SW 1271 (cell line): ENCODE data around the gene DST.
A peak's percentile ranks its signal among the peaks of the same experiment; 100 is the strongest.
"Not testable (repeated sequence)": the region's sequence is repeated elsewhere in the genome, so short reads cannot be mapped to it uniquely, and the experiment has no call there.

ENCODE experiments used
- DNase-seq, 2 experiments: peaks; one replicate each; lab custom pipeline; 2025; lab: John Stamatoyannopoulos, UW

The DST gene

DNA sequence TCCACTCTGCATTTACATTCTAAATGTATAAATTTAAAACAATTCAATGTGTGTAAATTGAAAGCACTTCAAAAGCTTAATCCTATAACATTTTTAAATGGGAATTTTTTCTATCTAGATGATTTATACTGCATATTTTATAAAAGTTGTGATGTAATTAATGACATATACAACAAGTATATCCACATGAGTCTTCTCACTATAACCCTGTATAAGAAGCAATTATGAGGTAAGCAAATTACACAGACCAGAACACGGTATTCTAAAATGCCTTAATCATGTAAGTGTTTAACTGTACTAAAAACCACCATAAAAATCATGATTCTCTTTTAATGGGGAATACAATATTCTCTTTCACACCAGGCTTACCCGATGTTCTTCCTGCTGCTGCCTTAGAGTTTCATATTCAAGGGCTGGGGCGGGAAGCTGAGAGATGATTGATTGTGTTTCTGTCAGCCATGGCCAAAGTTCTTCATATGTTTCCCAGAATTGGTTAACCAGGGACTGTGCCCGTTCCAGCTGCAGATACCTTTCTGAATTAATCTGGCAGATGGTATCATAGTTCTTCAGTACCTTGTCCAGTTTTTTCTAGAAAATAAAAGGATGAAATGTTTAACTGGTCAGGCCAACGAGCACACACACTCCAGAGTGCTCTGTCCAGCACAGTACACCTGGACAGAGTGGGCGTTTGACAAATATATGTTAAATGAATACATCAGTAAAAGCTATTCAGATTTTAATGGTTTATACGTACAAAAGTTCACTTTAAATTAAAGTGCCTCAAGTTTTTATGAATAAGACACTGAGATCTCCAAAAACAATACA is 127.4 kb downstream of the DST start:
- DNase-seq: no peak

DNA sequence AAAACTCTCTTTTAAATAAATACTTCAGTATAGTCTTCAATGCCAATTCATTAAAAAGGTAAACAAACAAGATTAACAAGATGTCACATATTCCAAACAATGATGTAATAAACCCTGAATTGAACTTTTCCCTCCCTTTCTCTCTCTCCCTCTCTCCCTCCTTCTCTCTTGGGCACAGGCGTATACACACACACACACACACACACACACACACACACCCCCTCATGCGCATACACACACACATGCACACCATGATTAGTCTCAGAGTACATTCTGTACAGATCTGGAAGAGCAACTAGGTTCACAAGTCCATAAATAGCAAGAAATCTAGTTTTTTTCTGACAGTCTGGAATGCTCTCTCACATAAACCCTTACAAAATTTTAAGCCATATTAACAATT is 128.3 kb downstream of the DST start:
- no peak for DNase-seq

- DNase-seq: no peak
Measured at GRCh38 chr6:56513631-56514030, 129.1 kb downstream of the DST start.

DNA sequence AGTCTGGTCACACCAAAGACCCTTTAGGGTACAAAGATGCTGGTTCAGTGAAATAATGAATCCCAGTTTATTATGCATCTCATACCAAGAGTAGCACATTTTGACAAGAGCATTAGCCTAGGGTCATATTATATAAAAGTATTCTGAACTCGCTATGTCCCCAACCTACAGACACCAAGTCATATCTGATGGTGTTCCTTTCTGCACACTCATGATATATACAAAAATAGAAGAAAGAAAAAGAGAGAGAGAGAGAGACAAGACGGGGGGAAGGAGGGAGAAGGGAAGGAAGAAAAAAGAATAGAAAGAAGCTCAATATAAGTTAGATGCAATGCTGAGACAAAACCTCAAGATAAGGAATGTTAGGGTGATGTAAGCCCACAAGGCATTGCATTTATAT is 131.1 kb downstream of the DST start:
- no peak for DNase-seq

DNA sequence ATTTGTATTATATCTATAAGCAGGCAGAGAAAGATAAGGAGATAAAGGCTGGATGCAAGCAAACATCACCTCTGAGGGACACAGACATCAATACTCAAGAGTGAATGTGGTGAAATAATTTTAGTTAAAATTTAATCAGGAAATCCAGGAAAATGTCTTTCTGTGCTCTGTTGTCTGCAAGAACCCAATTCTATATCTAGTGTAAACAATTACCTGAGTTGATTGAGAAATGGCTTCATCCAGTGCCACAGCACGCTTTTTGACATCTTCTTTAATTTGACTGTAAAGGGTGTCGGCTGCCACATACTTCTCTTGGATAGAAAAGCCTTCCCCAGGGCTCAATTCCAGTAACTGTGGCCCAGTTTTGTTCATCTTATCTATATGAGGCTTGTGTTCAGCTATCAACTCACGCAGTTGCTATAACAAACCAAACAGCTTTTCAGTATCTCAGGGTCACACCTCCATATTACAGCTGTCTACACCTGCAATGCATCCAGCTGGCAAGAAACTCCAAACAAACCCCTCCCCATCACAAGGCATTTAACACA is 131.6 kb downstream of the DST start:
- no peak for DNase-seq

GRCh38 chr6:56509031-56509430 is 133.7 kb downstream of the DST start:
- DNase-seq: no peak

DNA sequence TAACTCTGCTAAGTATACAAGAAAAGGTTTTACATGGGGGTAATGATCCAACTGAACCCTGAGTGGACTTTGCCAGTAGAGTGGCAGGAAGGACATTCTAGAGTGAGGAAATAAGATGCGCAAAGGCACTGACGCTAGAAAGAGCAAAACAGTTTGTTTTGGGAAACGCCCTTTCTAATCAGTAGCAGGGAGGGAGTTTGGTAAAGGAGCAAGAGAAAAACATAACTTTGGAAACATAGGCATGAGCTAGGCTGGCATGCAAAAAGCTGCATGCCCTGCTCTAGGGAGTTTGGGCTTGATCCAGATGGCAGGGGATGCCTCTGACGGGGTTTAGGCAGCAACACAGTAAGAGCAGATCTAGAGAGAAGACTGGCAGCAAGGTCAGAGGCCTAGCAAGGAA is 135.2 kb downstream of the DST start:
- no peak for DNase-seq

- DNase-seq: no peak
Measured at GRCh38 chr6:56505512-56506260, 137.0 kb downstream of the DST start.

DNA sequence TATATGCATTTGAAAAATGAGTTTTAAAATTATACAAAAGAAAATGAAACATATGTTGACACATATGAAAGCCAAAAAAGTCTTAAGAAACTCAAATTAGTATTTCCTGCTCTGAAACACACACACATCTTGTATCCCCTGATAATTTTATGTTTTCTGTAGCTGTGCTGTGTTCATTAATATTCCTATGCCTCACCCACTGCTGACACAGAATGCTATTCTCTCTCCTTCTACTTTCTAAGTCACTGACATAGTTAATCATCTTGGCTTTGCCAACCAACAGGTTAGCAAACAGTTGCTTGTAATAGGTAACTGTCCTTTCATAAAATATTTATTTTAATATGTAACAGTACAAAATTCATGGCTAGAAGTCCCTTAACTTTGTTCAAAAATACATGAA is 140.7 kb downstream of the DST start:
- DNase-seq: no peak

DNA sequence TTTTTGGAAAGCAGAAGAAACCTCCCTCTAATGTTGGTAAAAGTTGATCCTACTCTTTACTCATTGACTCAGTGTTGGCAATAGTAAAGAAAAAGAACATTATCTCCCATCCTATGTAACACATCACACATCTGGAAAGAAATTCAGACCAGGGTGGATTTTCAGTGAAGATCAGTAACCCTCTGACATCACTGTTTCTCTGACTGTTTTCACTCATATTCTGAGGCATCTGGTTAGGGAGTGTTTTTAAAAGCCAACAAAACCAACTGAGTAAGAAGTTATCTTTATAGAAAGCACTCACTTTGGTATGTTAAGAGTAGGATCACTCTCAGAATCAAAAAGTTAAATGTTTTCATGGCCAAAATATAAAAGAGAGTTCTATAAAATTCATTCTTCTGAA is 143.6 kb downstream of the DST start:
- DNase-seq: no peak

DNA sequence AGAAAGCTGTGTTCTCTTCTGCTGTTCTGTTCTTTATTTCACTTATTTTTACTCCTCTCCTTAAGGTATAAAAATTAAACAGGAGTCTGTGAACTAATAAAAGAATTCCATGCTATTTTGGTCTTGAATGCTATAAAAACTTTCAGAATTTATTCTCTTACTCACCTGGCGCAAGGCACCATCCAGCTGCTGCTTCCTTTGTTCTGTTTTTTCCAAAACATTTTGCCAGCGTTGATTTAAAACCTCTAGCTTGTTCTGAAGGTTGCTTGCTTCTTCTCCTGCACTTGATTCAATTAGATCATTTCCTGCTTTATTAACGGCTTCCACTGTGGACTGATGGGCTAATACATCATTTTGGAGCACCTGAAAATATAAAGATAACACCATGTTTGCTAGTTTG is 145.0 kb downstream of the DST start:
- DNase-seq: no peak

DNA sequence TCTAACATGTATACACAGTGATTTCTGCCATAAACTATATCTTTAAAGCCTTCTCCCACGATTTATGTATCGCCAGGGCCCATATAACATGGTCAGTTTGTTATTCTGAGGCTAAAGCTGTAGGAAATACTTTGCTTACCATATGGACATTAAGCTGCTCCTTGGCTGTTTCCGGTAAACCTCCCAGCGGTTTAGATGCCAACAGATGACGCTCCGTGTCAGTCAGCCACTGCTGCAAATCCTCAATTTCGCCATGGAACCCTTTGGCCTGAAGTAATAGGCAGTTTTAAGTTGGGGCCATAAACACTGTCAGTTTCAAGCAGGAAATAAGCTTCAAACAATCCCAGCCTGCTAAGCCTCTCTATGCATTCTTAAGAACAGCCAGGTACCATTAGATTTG is 145.4 kb downstream of the DST start:
- DNase-seq: no peak

DNA sequence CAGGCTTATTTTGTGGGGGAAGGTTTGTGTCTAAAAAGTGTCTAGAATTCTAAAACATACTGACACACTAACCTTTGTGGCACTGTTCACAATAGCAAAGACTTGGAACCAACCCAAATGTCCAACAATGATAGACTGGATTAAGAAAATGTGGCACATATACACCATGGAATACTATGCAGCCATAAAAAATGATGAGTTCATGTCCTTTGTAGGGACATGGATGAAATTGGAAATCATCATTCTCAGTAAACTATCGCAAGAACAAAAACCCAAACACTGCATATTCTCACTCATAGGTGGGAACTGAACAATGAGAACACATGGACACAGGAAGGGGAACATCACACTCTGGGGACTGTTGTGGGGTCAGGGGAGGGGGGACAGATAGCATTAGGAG is 146.0 kb downstream of the DST start:
- DNase-seq: not testable (repeated sequence)

- DNase-seq: no peak
Measured at GRCh38 chr6:56495654-56496053, 147.0 kb downstream of the DST start.

GRCh38 chr6:56491606-56492328 is 150.9 kb downstream of the DST start:
- DNase-seq: no peak

GRCh38 chr6:56490993-56491392 is 151.7 kb downstream of the DST start:
- DNase-seq: peak in 1 of 2 experiments; percentile 15

DNA sequence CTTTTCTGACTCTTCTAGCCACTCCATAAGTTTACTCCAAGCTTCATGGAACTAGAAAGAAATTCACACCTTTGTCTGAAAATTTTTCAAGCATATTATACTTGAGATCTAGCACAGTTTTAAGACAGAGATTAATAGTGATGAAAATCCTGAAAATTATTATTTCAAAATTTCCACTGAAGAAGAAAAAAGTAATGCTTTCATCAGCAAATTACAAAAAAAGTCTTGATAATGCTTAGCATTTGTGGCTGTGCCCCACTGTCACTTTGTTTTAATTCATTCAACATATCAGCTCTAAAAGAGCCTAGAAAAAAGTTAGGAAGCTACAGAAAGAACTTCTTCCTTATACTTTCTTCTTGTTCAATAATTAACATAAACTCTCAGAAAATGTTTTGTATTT is 153.1 kb downstream of the DST start:
- no peak for DNase-seq

- DNase-seq: no peak
Measured at GRCh38 chr6:56488281-56488680, 154.4 kb downstream of the DST start.

GRCh38 chr6:56486681-56487080 is 156.0 kb downstream of the DST start:
- no peak for DNase-seq

DNA sequence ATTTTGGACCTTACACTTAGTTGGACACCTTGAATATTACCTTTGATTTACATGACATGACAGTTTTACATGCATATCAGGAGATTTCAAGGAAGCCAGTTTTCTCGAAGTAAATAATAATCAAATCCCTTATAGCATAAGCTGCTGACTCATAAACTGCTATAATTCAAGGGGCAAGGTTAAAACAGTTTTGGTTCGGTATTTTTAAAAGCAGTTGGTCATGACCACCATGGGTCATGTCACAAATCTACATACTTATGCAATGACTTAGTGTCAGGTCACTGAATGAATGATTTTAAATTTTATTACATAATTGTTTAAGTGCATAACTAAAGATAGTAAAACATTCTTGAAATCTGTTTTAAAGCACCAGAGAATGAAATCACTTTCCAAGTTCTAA is 158.0 kb downstream of the DST start:
- no peak for DNase-seq

DNA sequence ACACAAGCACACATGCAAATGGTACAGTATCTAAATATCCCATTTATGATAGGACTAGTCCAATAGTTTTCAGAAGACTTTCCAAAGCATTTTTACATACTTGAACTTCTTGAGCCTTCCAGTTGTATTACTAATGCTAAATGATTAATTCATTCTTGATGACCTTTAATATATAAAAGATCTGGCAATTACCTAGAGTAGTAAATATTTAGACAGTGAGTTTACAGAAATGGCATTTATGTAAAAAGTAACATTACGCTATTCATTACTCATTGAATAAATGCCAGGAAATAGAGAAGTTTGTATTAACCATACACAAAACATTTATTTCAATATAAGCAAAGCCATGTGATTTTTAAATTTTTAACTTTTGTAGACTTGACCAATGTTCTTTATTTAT is 158.8 kb downstream of the DST start:
- no peak for DNase-seq

DNA sequence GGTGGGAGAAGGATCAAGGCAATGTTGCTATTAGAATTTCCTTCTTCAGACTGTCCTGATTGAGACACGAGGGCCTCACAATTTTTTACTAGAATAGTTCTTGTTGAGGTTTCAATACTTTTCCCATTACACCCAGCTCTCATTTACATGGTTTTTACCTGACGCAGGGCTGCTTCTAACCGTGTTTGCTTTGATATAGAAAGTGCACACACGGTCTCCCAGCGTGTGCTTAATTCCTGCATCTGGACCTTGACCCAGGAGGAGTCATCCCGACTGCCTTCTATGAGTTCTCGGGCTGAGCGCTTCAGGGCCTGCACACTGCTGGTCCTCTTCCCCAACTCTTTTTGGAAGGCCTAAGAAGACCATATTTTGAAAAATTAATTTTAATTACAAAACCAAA is 160.2 kb downstream of the DST start:
- no peak for DNase-seq

GRCh38 chr6:56481957-56482356 is 160.7 kb downstream of the DST start:
- DNase-seq: no peak
